Kasumi-1 (cell line): ENCODE measurements around the gene TAL2.
"Not testable (repeated sequence)": the region's sequence is repeated elsewhere in the genome, so short reads cannot be mapped to it uniquely, and the experiment has no call there.

Experiments used
- DNase-seq, 2 experiments: peaks; one replicate each; lab custom pipeline; 2025; lab: John Stamatoyannopoulos, UW

TAL2 gene

GRCh38 chr9:105676351-105676923 lies 14.2 kb downstream of the TAL2 start:
- no peak for DNase-seq

- no peak for DNase-seq
Observed at GRCh38 chr9:105678163-105678562, 15.9 kb downstream of the TAL2 start.

GRCh38 chr9:105678781-105679180 lies 16.5 kb downstream of the TAL2 start:
- no peak for DNase-seq

- DNase-seq, result no peak
Observed at GRCh38 chr9:105679257-105680022, 17.2 kb downstream of the TAL2 start.

- no peak for DNase-seq
Observed at GRCh38 chr9:105681313-105681712, 19.1 kb downstream of the TAL2 start.

- DNase-seq, result no peak
Observed at GRCh38 chr9:105681724-105682123, 19.5 kb downstream of the TAL2 start.

- DNase-seq, result no peak
Observed at GRCh38 chr9:105683688-105684275, 21.5 kb downstream of the TAL2 start.

GRCh38 chr9:105686936-105687335 lies 24.7 kb downstream of the TAL2 start:
- no peak for DNase-seq

GRCh38 chr9:105690742-105691141 lies 28.5 kb downstream of the TAL2 start:
- DNase-seq, result peak; percentile 41 to 45

- peak; percentile 33 to 43 for DNase-seq
Observed at GRCh38 chr9:105693435-105694189, 31.4 kb downstream of the TAL2 start.

- peak; percentile 65 to 73 for DNase-seq
Observed at GRCh38 chr9:105694190-105694847, 32.1 kb downstream of the TAL2 start, which contains the start of gene TMEM38B. Gene TMEM38B, plus strand, starts transcription at chr9:105694541. Its CDS starts 120 bp downstream, at chr9:105694661.

- DNase-seq, result peak; percentile 66 to 73
Observed at GRCh38 chr9:105694848-105695581, 32.8 kb downstream of the TAL2 start.

- DNase-seq, result no peak
Observed at GRCh38 chr9:105696219-105696793, 34.0 kb downstream of the TAL2 start.

GRCh38 chr9:105697871-105698270 lies 35.6 kb downstream of the TAL2 start:
- DNase-seq, result no peak

- no peak for DNase-seq
Observed at GRCh38 chr9:105698348-105698870, 36.2 kb downstream of the TAL2 start.

GRCh38 chr9:105700668-105701067 lies 38.4 kb downstream of the TAL2 start:
- peak in 1 of 2 experiments; percentile 14 for DNase-seq

GRCh38 chr9:105701145-105701544 lies 38.9 kb downstream of the TAL2 start:
- no peak for DNase-seq

GRCh38 chr9:105702207-105702606 lies 40.0 kb downstream of the TAL2 start:
- no peak for DNase-seq

- not testable (repeated sequence) for DNase-seq
Observed at GRCh38 chr9:105703638-105704037, 41.4 kb downstream of the TAL2 start.

- no peak for DNase-seq
Observed at GRCh38 chr9:105706156-105706555, 43.9 kb downstream of the TAL2 start.

- DNase-seq, result no peak
Observed at GRCh38 chr9:105708405-105708804, 46.1 kb downstream of the TAL2 start.
